WTC11 (cell line): ENCODE results near the gene SYNM.

Experiments
- CREB1 ChIP-seq: sonication (generic); formaldehyde crosslinking; IDR thresholded peaks from 2 replicates; pipeline ENCODE4 v1.8.0; 2023; ENCODE audit warnings: mild to moderate bottlenecking, missing genetic modification reagents
- CTCF ChIP-seq: fragments of 200-600 bp; IDR thresholded peaks from 2 replicates; pipeline ENCODE4 v1.8.0; 2022; ENCODE audit warnings: antibody characterized with exemption
- ETV6 ChIP-seq: sonication (generic); formaldehyde crosslinking; IDR thresholded peaks from 2 replicates; pipeline ENCODE4 v1.8.1; 2022; ENCODE audit warnings: mild to moderate bottlenecking, missing genetic modification reagents
- NR1H2 ChIP-seq: sonication (generic); formaldehyde crosslinking; IDR thresholded peaks from 2 replicates; pipeline ENCODE4 v1.9.0; 2021; ENCODE audit warnings: mild to moderate bottlenecking, moderate library complexity, missing genetic modification reagents
- PRDM15 ChIP-seq: sonication (generic); formaldehyde crosslinking; IDR thresholded peaks from 2 replicates; pipeline ENCODE4 v1.8.0; 2022; ENCODE audit warnings: missing genetic modification reagents
- SP1 ChIP-seq: sonication (generic); formaldehyde crosslinking; conservative IDR thresholded peaks from 2 replicates; pipeline ENCODE4 v1.8.1; 2022; ENCODE audit warnings: missing genetic modification reagents
- USF2 ChIP-seq: sonication (generic); formaldehyde crosslinking; IDR thresholded peaks from 2 replicates; pipeline ENCODE4 v1.8.1; 2023; ENCODE audit warnings: mild to moderate bottlenecking, missing genetic modification reagents, moderate library complexity
- ZNF423 ChIP-seq: fragments of 250-450 bp; sonication (Bioruptor Pico); IDR thresholded peaks from 2 replicates; pipeline ENCODE4 v2.1.2; 2022; ENCODE audit warnings: mild to moderate bottlenecking, moderate library complexity

DNA sequence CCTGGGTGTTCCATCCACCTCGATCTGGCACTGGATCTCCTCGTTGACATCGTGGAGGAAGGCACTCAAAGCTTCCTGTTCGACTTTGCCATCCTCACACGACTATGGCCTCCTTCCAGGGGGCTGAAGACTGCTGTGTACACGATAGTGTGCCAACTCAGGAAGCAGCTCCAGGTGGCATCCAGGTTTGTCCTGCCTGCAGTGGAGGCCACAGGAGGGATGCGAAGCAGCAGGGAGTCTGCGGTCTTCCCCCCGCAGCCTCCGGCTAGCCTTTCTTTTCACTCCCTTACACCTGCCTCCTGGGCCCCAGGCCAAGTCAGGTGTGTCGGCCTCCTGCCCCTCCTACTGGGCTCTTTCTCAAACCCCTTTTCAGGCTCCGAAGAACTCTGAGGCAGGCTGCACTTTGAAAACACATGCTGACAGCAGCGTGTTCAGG, 32.2 kb downstream of the SYNM start:
- TF ChIP-seq PRDM15 (no peak), ETV6 (CRISPR knock-in tag) (no peak), CTCF (no peak), NR1H2 (no peak), USF2 (CRISPR knock-in tag) (no peak), CREB1 (CRISPR knock-in tag) (no peak), SP1 (CRISPR knock-in tag) (no peak), ZNF423 (CRISPR knock-in tag) (peak; percentile 66)
